ENCODE data around the gene SLCO1C1.

GRCh38 chr12:20798554-20798953 lies 103.4 kb downstream of the SLCO1C1 start:
- TF ChIP-seq, protein P1, sequence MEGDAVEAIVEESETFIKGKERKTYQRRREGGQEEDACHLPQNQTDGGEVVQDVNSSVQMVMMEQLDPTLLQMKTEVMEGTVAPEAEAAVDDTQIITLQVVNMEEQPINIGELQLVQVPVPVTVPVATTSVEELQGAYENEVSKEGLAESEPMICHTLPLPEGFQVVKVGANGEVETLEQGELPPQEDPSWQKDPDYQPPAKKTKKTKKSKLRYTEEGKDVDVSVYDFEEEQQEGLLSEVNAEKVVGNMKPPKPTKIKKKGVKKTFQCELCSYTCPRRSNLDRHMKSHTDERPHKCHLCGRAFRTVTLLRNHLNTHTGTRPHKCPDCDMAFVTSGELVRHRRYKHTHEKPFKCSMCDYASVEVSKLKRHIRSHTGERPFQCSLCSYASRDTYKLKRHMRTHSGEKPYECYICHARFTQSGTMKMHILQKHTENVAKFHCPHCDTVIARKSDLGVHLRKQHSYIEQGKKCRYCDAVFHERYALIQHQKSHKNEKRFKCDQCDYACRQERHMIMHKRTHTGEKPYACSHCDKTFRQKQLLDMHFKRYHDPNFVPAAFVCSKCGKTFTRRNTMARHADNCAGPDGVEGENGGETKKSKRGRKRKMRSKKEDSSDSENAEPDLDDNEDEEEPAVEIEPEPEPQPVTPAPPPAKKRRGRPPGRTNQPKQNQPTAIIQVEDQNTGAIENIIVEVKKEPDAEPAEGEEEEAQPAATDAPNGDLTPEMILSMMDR (conservative IDR thresholded peaks at IDR 0.05 in 1 of 2, IDR thresholded peaks at IDR 0.05 in 1 of 2; ENCODE audit: extremely low read depth in 1 of 2, insufficient read depth in 1 of 2, low read depth in 1 of 2, low read length in 2 of 2), result peak in 1 of 2 donors; percentile 5
- TF ChIP-seq EZH2 (IDR thresholded peaks at IDR 0.05; ENCODE audit: borderline replicate concordance, low read length), result no peak

Data from mammary epithelial cell (primary cell).